ENCODE data around the gene CAP1. TPM values are rescaled to one million over a fixed set of nuclear protein-coding genes. Genes with fewer than 3 reads are reported as not detected.

Gene CAP1
- polyA plus RNA-seq, 1 of the 3 experiments (the other 2 are of a cell fraction): 244 TPM

GRCh38 chr1:40096977-40097782 is 56.7 kb downstream of the CAP1 start, which contains the start of gene PPT1 (continued):
- TF ChIP-seq REST (IDR thresholded peaks at IDR 0.05; ENCODE audit: low read depth, low read length) (no peak; the same call in 1 of the 2 replicates), CTCF (IDR thresholded peaks at IDR 0.05) (peak; percentile 35), GABPA (IDR thresholded peaks at IDR 0.05; ENCODE audit: low read depth) (0 out of 2 replicates have a peak, but pooled peaks have one; percentile 5), MEF2A (IDR thresholded peaks at IDR 0.05; ENCODE audit: borderline replicate concordance, low read depth) (no peak), CHD2 (IDR thresholded peaks at IDR 0.05; ENCODE audit: low read length, partially characterized antibody) (peak; percentile 90), NRF1 (IDR thresholded peaks at IDR 0.05; ENCODE audit: low read depth, low read length) (peak; percentile 69), RFX5 (IDR thresholded peaks at IDR 0.05; ENCODE audit: low read length) (no peak), TCF12 (IDR thresholded peaks at IDR 0.05) (peak; percentile 9; the same call in 1 of the 2 replicates), IRF3 (IDR thresholded peaks at IDR 0.05; ENCODE audit: low read depth, low read length) (no peak), TAF1 (IDR thresholded peaks at IDR 0.05; ENCODE audit: borderline replicate concordance, low read depth, low read length) (peak; percentile 92), GATA2 (CRISPR knock-in tag; IDR thresholded peaks at IDR 0.05) (peak; percentile 53), MXI1 (IDR thresholded peaks at IDR 0.05; ENCODE audit: low read depth, low read length) (peak; percentile 82; the same call in 1 of the 2 replicates), RXRA (IDR thresholded peaks at IDR 0.05; ENCODE audit: borderline replicate concordance, low read depth) (no peak)

Measured in SK-N-SH (cell line).